Daoy (cell line): ENCODE results near the gene SLC35B1. TPM values are rescaled to one million over a fixed set of nuclear protein-coding genes. Genes with fewer than 3 reads are reported as not detected.

Experiments
- DNase-seq: peaks from one replicate; pipeline ENCODE4 v3.0.0-alpha.2; 2015; ENCODE audit warnings: low read depth
- total RNA-seq: library from RNA; depleted of rRNA; stranded (reverse); fragments of >200 nt; shearing (Covaris generic); gene quantifications from 2 replicates; pipeline ENCODE4 v1.2.3, GENCODE V29; 2014; rRNA removed

The SLC35B1 gene, protein sequence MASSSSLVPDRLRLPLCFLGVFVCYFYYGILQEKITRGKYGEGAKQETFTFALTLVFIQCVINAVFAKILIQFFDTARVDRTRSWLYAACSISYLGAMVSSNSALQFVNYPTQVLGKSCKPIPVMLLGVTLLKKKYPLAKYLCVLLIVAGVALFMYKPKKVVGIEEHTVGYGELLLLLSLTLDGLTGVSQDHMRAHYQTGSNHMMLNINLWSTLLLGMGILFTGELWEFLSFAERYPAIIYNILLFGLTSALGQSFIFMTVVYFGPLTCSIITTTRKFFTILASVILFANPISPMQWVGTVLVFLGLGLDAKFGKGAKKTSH
- total RNA-seq = 58.1 and 58.2 TPM in 2 replicates

DNA sequence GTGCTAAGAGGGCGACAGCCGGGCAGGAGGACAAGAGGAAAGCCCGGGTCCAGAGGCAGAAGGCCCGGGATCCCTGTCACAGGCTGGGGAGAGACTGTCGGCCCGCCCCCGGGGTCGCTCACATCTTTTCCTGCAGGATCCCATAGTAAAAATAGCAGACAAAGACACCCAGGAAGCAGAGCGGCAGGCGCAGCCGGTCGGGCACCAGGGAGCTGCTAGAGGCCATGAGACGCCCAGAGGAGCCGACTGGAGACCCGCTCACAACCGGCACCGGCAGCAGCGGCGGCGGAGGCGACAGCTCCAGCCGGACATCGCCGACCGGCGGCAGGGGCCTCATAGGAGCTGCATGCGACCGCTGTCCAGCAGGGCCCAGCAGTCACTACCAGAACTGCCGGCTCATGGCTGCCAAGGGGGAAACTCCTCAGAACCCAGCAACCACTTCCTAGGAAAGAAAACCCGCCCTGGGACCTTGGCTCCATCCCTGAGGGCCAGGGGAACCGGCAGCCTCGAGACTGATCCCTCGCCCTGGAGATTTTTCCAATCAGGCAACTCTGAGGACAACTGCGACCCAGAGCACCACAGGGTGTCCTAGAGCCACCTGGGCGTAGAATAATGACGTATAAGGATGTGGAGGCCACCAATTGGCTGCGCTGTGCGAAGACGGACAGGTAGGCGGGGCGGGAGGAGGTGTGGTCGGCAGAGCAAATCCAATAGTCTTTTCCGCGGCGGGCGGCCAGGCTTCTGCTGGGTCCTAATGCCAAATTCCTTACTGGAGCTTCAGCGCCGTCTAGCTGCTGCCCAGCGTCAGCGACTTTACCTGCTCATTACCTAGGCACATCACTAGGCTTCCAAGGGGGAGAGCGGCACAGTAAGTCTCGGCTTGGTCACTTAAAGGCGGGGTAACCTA is at the start of gene SLC35B1:
SLC35B1 (minus strand) TSS at position 357 of the 907 bp plus-strand sequence; CDS start at position 226, 131 bp downstream.
- DNase-seq = peak; percentile 97

DNA sequence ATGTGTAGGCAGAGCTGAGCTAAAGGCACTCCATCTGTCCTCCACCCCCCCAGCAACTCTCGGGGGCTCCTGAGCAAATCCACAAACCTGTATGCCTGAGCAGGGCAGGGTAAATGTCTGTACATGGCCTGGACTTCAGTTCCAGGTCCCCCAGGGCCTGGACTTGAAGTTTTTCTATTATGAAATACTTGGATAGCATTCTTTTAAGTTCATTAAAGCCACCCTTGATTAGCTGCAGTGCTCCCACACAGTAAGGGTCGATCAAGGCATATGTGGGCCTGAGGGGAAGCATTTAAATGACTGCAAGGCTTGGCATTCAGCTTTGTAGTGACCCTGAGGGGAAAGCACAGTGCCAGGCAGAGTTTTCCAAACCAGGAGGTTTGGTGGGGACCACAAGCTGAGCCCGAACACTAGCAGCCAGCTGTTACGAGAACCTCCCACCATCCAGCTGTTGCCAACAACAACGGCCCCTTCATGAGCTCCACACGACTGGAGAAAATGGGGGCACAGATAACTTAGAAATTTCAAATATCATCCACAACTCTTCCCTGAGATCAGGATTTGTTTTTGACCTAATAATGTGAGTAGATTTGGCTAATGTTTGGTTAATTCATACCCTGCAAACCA is 49.5 kb upstream of the SLC35B1 start:
- DNase-seq = no peak

DNA sequence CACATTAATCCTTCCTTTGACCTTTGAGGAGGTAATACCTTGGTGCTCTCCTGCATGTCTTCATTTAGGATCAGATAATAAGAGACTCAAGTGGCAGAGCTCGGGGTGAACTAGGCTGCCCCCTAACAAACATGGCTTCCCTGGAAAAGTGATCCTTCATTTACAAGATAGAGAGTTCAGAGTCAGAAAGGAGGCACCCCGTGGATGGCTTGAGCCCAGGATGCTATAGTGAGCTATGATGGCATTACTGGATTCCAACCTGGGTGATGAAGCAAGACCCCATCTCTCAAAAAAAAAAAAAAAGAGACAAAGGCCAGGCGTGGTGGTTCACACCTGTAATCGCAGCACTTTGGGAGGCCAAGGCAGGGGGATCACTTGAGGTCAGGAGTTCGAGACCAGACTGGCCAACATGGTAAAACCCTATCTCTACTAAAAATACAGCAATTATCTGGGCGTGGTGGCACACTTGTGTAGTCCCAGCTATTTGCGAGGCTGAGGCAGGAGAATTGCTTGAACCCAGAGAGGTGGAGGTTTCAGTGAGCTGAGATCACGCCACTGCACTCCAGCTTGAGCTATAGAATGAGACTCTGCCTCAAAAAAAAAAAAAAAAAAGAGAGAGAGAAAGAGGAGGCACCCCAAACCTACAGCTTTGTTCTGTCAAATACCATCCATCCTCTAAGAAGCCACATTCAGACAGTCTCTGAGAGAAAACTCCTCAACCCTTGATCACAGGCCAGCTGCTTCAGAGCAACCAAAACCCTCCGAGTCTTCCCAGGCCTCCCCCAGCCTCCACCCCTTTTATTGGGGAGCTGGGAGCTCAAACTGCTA is 48.8 kb upstream of the SLC35B1 start:
- no peak for DNase-seq

DNA sequence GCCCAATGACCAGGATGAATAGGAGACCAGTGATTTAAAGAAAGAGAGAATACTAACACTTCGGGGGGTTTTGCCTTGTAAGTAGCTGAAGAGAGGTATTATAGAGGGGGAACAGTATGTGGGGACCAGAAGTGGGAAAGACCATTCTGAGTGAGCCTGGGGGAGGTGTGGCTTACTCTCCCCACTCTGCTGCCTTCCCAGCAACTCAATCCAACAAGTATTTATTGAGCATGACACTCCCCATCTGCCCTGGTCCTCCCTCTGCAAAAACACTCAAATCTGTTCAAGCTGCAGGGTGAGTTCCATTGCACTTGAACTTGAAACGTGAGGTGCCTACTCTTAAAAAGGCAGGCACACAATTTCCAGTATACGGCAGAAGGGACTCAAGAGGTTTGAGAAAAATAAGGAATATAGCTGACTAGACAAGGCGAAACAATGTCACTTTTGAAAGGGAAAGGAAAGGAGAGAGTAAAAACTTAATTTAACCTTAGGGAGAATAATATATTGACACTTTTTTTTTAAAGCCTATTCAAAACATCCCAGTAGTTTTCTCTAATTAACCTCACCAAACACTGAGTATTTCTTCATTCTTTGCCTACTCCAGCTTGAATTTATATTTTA is 48.0 kb upstream of the SLC35B1 start:
- no peak for DNase-seq

DNA sequence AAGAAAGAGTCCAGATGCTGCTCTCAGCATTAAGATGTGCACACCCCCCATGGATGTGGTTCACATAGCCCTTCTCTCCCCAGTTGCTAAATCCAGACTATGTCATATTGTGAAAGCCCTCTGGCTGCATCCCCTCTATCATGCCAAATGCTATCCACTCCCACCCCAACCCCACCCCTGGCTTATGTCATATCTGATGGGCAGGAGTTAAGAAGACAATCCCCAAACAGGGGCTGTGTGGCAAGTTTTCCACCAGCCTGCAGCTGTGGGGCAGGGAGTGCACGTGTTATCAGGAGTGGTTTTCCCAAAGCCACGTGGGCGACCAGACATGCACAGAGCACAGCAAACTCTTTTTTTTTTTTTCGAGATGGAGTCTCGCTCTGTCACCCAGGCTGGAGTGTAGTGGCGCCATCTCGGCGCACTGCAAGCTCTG is 46.2 kb upstream of the SLC35B1 start:
- no peak for DNase-seq

DNA sequence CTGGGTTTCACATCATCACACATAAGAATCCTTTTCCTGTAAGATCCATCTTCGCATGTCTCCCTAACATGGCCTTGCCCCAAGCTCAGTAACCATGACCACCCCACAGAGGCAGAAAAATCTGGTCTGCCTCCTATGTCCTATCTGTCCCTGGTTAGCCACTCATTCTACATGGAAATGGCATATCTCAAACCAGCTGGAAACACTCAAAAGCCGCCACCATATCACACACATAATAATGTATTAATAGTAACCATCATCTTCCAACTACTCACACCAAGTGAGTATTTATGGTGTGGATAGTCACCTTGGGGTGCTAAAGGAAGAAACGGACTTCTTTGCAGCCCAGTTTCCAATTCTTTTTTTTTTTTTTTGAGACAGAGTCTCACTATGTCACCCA is 44.7 kb upstream of the SLC35B1 start:
- DNase-seq = no peak

DNA sequence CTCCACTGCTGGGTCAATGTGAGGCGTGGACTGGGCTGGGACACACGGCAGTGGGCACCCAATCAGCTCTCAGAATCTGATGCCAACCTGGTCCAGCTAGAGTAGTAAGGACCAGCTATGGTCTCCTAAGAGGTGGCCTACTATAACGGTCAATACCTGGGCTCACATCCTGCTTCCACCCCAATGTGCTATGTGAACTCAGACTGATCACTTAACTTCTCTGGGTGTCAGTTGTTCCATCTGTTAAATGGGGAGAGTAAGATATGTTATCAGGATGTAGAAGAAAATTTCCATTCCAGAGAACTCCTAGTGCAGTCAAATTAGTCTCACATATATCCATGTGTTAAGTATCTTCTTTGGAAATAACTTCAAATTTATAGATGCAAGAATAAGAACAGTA is 42.0 kb upstream of the SLC35B1 start:
- DNase-seq = no peak

DNA sequence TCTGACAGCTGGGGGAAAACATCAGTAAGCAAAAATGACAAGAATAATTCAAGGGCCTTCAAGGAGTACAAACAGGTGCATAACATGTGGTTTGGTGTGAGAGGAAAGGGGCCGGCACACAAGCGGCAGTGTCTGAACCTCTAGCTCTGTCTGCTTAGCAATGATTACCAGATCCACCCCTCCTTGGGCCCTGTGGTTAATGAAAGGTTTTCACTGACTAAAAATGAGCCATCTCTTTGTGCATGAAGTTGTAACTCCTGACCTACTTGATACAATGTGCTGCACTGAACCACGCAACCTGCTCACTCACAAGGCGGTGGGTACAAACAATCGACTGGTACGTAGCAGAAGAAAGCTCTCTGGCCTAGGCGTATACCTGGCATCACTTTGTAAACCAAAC is 41.0 kb upstream of the SLC35B1 start:
- no peak for DNase-seq

DNA sequence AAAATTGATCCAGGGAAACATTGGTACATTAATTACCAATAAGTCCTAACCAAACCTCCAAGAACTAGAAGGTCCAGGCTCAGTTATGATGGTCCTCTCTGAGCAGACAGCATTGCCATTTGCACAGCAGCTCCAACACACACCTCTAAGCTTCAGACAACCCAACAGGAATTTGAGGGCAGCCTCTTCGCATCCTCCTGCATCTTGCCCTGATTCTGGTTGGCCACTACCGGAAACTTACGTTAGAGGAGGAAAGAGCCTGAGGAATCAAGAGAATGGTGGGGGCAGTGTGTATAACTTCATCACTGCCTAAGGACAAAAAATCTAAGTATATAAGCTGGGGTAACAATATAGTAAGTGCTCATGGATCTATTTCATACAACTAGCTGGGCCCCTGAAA is 40.5 kb upstream of the SLC35B1 start:
- DNase-seq = no peak

DNA sequence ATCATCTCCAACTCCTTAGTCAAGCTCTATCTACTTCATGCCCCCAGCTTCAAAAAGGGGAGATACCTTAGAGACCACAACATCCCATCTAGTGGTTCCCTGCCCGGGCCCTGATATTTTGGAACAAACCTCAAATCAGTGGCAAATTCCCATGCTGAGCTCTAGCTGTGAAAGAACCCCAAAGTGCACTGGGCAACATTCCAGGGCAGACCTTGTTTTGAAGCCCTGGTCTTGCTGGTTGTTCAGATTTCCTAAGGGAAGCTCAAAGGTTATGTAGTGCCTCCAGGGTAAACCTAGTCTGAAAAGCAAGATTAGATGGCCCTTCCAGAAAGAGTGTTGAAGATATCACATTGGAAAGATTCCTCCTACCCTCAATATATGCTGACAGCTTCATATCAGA is 39.9 kb upstream of the SLC35B1 start:
- DNase-seq = no peak

DNA sequence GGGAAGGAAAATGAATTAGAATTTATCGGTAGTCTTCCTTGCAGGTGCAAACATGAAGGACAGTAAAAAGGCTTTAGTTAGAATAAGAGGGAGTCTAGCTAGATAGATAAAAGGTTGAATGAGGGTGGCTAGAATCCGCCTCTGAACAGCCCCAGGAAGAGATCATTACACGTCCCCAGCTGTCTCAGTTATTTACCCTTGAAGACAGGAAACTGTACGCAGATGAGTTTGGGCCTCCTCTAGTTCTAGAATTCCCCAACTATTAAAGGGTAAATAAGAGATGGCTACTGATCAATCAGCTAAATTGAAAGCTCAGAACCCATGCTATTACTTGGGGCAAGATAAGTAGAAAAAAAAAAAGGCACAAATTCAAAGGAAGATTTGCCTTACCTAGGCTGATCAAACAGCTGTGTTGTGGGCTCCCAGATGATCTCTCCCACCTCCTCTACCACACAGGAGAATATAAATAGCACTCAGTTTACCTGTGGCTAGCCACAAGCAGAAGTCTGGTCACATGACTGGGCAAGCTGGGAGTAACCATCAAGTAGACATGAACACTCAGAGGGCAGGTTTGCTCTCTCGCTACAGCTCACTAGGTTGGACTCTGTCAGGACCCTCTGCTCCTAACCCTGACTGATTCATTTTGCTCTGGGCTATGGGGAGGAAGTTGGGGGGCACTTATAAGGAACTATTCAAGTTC is 39.2 kb upstream of the SLC35B1 start:
- no peak for DNase-seq

DNA sequence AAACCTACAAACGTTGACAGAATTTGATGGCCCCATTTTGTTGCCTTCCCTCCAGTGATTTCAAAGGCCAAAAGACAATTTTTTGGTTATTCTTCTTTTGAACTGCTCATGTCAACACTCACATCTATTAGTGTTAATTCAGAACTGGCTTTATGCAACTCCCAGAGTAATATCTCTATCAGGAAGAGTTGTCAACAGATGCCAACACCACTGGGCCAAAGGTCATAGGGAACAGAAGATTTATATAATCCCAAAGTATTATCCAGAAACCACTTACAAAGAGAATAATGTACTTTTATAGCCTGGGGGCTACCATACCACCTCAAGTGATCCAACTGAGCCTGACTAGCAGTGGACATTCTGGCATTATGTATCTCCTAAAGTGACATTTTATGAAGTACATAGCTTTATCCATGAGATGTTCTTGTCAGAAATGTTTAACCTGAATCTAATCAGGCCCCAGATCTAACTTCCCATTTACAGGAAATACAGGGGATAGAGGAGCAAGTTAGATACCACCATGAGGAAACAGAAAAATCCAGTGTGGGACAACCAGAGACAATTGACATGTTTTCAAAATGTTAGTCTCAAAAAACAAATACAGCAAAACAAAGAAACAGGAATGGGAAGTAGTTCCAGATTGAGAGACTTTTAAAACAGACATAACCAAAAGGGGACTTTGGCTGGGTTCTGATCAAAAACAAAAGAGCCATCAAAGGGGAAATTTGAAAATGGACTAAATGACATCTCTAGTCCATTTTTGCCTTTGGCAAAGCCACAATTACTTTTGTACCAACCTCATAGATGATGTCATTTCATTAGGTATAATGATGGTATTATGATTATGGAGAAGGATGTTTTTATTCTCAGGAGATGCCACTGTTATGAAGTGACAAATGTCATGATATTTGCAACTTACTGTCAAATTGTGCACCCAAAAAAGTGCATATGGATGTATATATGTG is 37.7 kb upstream of the SLC35B1 start:
- DNase-seq = no peak

DNA sequence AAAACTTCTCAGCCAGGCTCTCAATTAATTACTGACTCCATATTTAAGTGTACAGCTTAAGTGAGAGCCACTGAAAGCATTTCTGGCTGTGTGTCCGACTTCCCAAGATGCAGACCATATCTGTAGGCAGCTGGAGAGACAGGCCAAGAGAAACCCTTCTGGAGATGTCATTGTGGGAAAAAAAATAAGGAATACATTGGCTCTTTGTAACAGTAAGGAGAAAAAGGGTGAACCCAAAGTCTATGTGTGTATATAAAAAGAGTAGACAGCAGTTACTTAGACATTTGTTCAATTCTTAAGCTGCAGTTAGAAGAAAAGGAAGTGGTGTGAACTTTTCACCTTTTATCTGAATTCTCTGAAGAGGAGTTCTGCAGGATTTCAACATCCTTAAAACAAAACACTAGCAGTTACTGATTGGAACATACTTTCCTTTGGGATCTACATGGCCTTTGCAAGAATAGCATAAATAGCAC is 34.4 kb upstream of the SLC35B1 start:
- DNase-seq = no peak

DNA sequence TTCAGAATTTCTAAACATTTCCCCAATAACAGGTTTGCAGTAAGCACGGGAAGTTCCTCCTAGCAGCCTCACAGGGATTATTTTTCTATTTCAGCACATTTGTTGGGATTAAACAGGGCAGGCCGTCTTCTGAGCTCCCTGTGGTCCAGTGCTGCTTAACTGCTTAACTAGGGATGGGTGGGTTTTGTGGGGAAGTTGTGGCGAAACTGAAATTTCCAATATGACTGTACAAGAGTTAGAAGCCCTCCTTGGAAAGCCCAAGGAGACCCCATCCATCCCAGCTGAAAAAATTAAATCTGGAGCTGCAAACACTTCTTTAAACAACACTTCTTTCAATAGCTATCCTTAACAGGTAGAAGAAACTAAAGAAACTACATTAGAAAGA is 33.9 kb upstream of the SLC35B1 start:
- DNase-seq = no peak

DNA sequence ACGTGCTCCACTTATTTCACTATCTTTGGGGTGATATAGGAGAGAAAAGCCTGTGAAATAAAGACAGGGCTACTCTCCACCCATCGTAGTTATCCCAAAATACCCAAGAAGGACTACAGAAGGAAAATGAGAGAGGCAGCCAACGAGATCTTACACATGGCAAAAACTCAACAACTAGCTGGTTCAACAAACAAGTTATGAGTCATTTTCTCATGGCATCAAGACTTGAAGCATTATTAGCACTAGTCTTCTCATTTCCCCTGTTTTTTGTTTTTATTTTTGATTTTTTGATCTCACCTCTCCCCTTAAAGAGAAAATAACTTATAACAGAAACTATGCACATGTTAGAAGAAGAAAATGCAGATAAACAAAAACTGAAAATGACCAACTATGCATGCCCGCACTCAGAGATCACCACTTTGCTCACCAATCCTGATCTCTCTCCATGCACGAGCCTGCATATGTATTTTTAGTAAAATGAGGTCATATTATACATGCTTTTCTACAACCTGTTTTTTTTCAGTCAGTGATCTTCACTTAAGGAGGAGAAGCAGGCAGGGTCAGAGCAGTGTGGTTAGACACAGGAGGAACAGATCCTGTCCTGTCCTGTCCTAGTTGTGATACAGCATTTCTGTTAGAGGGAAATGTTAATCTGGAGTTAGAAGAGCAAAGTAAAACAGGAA is 33.4 kb upstream of the SLC35B1 start:
- no peak for DNase-seq

DNA sequence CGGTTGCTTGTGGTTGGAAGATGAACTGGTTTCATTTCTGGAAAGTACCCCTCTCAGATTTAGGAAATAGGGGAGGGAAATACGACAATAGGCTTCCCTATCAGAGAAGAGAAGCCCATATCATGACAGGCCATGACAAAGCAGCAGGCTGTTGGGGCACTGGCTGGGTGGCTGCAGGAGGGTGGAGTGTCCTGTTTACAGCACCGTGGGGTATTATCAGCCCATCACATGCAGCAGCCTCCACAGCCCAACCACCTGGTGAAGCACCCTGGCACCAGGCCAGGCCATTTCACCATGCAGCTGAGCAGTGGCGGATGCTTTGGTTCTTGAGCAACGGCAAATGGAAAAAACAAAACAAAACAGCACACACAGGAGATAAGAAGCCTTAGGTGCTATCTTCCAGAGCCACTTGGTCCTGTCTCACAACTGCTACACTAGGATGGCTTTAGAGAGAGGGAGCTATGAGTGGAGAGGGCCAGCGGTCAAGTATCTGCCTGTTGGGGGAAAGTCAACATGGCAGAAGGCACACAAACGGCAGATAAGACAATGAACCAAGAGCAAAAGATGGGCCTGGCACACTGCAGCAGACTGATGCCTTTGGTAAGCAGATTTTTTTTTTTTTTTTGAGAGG is 32.0 kb upstream of the SLC35B1 start:
- DNase-seq = no peak

DNA sequence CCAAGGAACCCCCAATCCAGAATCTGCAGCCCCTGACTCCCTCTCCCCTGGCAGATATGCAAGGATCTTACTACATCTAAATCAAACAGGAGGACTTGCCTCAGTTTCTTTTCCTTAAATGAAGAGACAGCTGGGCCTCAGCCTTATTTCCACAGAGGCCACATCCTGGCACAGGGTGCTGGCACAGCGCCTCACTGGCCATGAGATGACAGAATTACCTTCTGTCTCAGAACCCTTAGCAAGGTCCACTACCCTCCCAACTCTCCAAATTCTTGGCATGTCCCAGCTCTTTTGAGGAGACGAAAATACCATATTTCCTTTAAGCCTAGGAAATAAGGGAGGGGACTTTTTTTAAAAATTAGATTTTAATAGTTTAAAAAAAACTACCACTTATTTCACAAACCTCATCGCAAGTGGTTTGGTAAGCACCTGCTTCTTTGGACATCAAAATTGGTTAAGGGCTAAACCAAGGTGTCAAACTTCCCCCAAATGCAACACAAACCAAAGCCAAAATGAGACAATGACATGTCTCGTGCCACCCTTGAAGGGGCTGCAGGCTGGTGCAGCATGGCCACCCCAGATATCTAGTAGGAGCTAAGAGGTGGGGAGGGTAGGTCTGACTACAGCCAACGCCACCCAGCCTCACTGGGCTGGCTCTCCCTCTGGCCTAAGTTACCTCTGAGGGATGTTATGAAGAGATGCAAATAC is 30.8 kb upstream of the SLC35B1 start:
- DNase-seq = no peak
